ENCODE results near the gene PHKB.

The PHKB gene

DNA sequence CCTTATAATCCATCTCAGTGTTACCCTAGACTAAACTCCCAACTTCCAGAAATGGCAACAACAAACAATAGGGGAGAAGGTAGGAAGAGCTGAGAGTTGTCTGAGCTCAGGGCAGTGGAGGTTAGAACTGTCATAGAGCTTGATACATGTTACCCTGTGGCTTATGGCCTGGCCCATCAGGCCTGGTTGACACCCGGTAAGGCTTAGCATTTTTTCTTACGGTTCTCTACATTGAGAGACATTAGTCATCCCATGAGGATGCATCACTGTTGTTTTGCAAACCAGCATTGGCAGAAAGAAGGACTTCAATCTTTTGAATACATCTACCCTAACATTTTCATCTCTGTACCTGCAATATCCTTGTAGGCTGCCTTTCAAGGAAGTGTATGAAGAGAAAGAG lies 226.6 kb downstream of the PHKB start:
- no peaks in the 10 kb centered on the region for H3K79me1 ChIP-seq (ENCODE audit: low read length)
- no peaks in the 10 kb centered on the region for H3K36me3 ChIP-seq (ENCODE audit: control insufficient read depth, insufficient read depth, low read length)
- H2BK120ac ChIP-seq (ENCODE audit: low read depth, low read length), result no peak overlapping the region
- no peak overlapping the region for H2AK5ac ChIP-seq (ENCODE audit: low read length)
- H3K4me3 ChIP-seq (ENCODE audit: low read length), result no peak overlapping the region
- H3K9ac ChIP-seq (ENCODE audit: low read length), result no peak overlapping the region
- no peak overlapping the region for H2BK15ac ChIP-seq (replicated peaks; ENCODE audit: low read depth)
- no peak overlapping the region for H3K56ac ChIP-seq (ENCODE audit: low read length)
- H3K4me1 ChIP-seq (ENCODE audit: control insufficient read depth, low read depth, low read length), result no peaks in the 10 kb centered on the region
- H4K8ac ChIP-seq (ENCODE audit: low read depth, low read length), result no peak overlapping the region
- H3K79me2 ChIP-seq (ENCODE audit: control insufficient read depth, insufficient read depth, low read length), result no peaks in the 10 kb centered on the region
- no peak overlapping the region for H2BK5ac ChIP-seq (ENCODE audit: low read length)
- DNase-seq, result no peak
- H3K27ac ChIP-seq (ENCODE audit: low read depth, low read length), result no peak overlapping the region
- H4K5ac ChIP-seq (ENCODE audit: low read length), result no peak overlapping the region
- no CpG with 5 or more reads among the region's 2 CpGs for WGBS (ENCODE audit: extremely low coverage, insufficient coverage, low lambda C conversion rate)
- no peak overlapping the region for H3K18ac ChIP-seq (ENCODE audit: low read length)
- H3K4ac ChIP-seq (ENCODE audit: low read depth, low read length), result no peak overlapping the region
- no peak overlapping the region for H3K23ac ChIP-seq (ENCODE audit: low read length)
- H3K4me2 ChIP-seq (ENCODE audit: low read length), result no peak overlapping the region
- H3K27me3 ChIP-seq (ENCODE audit: insufficient read depth, low read length, poor library complexity), result no peaks in the 10 kb centered on the region

DNA sequence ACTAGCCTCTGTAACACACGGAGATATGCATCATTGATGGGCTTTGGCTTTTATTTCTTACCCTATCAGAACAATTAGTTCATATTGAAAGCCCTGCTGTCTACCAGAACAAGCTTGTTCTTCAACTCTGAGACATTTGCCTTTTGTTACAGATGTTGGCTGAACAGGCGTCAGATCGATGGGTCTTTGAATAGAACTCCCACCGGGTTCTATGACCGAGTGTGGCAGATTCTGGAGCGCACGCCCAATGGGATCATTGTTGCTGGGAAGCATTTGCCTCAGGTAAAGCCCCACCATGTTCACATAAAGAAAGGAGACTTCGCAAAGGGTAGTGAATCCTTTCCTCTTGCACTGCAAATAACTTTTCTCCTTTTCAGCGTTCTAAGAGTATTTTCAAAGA lies 232.1 kb downstream of the PHKB start:
- no peaks in the 10 kb centered on the region for H3K4me1 ChIP-seq (ENCODE audit: control insufficient read depth, low read depth, low read length)
- no CpG with 5 or more reads among the region's 9 CpGs for WGBS (ENCODE audit: extremely low coverage, insufficient coverage, low lambda C conversion rate)

DNA sequence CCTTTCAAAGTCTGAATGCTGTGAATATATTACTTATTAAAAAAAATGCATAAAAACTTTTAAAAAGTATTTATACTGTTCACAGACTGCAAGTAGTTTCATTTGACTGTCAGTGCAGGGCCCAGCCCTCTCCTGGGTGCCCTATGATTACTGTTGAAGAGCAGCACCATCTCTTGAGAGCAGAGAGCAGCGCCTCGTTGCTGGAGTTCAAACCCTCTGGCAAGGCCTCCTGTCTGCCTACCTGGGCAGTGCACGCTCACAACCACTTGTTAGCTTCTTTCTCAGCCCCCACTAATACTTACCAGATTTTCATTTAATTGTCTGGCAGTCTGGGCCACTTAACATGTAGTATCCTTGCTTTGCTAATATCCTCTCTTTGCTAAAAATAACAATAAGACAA lies 233.4 kb downstream of the PHKB start:
- DNase-seq, result peak; percentile 49
- no peak overlapping the region for H3K27ac ChIP-seq (ENCODE audit: low read depth, low read length)
- H3K27me3 ChIP-seq (ENCODE audit: insufficient read depth, low read length, poor library complexity), result no peaks in the 10 kb centered on the region
- H3K18ac ChIP-seq (ENCODE audit: low read length), result no peak overlapping the region
- no peak overlapping the region for H3K4ac ChIP-seq (ENCODE audit: low read depth, low read length)
- H3K36me3 ChIP-seq (ENCODE audit: control insufficient read depth, insufficient read depth, low read length), result no peaks in the 10 kb centered on the region
- no peak overlapping the region for H3K4me2 ChIP-seq (ENCODE audit: low read length)
- no CpG with 5 or more reads among the region's 3 CpGs for WGBS (ENCODE audit: extremely low coverage, insufficient coverage, low lambda C conversion rate)
- H3K56ac ChIP-seq (ENCODE audit: low read length), result no peak overlapping the region
- H3K4me1 ChIP-seq (ENCODE audit: control insufficient read depth, low read depth, low read length), result no peaks in the 10 kb centered on the region
- no peaks in the 10 kb centered on the region for H3K79me2 ChIP-seq (ENCODE audit: control insufficient read depth, insufficient read depth, low read length)
- H2BK5ac ChIP-seq (ENCODE audit: low read length), result no peak overlapping the region
- no peak overlapping the region for H3K23ac ChIP-seq (ENCODE audit: low read length)
- no peak overlapping the region for H4K5ac ChIP-seq (ENCODE audit: low read length)
- no peak overlapping the region for H2AK5ac ChIP-seq (ENCODE audit: low read length)
- H3K9ac ChIP-seq (ENCODE audit: low read length), result no peak overlapping the region
- H4K8ac ChIP-seq (ENCODE audit: low read depth, low read length), result no peak overlapping the region
- H3K79me1 ChIP-seq (ENCODE audit: low read length), result no peaks in the 10 kb centered on the region
- H3K4me3 ChIP-seq (ENCODE audit: low read length), result no peak overlapping the region
- H2BK15ac ChIP-seq (replicated peaks; ENCODE audit: low read depth), result no peak overlapping the region
- H2BK120ac ChIP-seq (ENCODE audit: low read depth, low read length), result no peak overlapping the region

More for the DNA sequence above, 232.1 kb downstream of the PHKB start:
- Histone ChIP-seq H3K9ac (ENCODE audit: low read length) (no peak overlapping the region), H2AK5ac (ENCODE audit: low read length) (no peak overlapping the region), H3K18ac (ENCODE audit: low read length) (no peak overlapping the region), H3K56ac (ENCODE audit: low read length) (no peak overlapping the region), H3K79me1 (ENCODE audit: low read length) (no peaks in the 10 kb centered on the region), H3K27me3 (ENCODE audit: insufficient read depth, low read length, poor library complexity) (no peaks in the 10 kb centered on the region), H2BK5ac (ENCODE audit: low read length) (no peak overlapping the region), H3K79me2 (ENCODE audit: control insufficient read depth, insufficient read depth, low read length) (no peaks in the 10 kb centered on the region), H3K36me3 (ENCODE audit: control insufficient read depth, insufficient read depth, low read length) (no peaks in the 10 kb centered on the region), H3K23ac (ENCODE audit: low read length) (no peak overlapping the region), H3K4me3 (ENCODE audit: low read length) (no peak overlapping the region), H3K27ac (ENCODE audit: low read depth, low read length) (no peak overlapping the region), H4K8ac (ENCODE audit: low read depth, low read length) (no peak overlapping the region), H3K4ac (ENCODE audit: low read depth, low read length) (no peak overlapping the region), H2BK120ac (ENCODE audit: low read depth, low read length) (no peak overlapping the region), H3K4me2 (ENCODE audit: low read length) (no peak overlapping the region), H4K5ac (ENCODE audit: low read length) (no peak overlapping the region), H2BK15ac (replicated peaks; ENCODE audit: low read depth) (no peak overlapping the region)
- DNase-seq, result no peak

DNA sequence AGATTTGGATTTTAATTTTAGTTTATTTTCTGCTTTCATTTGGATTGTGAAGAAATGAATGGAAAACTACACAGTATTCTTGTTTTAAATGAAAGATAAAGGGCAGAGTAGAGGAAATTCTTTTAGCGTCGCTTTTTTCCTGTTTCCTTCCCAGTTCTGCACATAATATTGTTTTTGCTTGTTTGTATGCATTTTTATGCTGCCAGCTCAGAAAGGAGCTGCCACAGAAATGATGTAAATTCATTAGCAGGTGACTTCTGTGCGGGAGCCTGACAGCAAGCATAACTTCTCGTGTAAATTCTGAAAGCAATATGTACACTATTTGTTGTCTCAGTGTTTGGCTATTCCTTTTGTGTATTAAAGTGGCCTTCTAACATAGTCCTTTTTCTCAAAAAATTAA lies 234.6 kb downstream of the PHKB start:
- no peak overlapping the region for H4K8ac ChIP-seq (ENCODE audit: low read depth, low read length)
- H3K4ac ChIP-seq (ENCODE audit: low read depth, low read length), result no peak overlapping the region
- no peak overlapping the region for H2AK5ac ChIP-seq (ENCODE audit: low read length)
- H2BK5ac ChIP-seq (ENCODE audit: low read length), result no peak overlapping the region
- H3K56ac ChIP-seq (ENCODE audit: low read length), result no peak overlapping the region
- H3K4me2 ChIP-seq (ENCODE audit: low read length), result no peak overlapping the region
- H3K27me3 ChIP-seq (ENCODE audit: insufficient read depth, low read length, poor library complexity), result no peaks in the 10 kb centered on the region
- no peak overlapping the region for H3K4me3 ChIP-seq (ENCODE audit: low read length)
- no peaks in the 10 kb centered on the region for H3K79me1 ChIP-seq (ENCODE audit: low read length)
- no peak overlapping the region for H3K9ac ChIP-seq (ENCODE audit: low read length)
- H3K4me1 ChIP-seq (ENCODE audit: control insufficient read depth, low read depth, low read length), result no peaks in the 10 kb centered on the region
- H2BK15ac ChIP-seq (replicated peaks; ENCODE audit: low read depth), result no peak overlapping the region
- H3K79me2 ChIP-seq (ENCODE audit: control insufficient read depth, insufficient read depth, low read length), result no peaks in the 10 kb centered on the region
- H3K23ac ChIP-seq (ENCODE audit: low read length), result no peak overlapping the region
- DNase-seq, result no peak
- no peak overlapping the region for H3K27ac ChIP-seq (ENCODE audit: low read depth, low read length)
- no peak overlapping the region for H2BK120ac ChIP-seq (ENCODE audit: low read depth, low read length)
- H3K36me3 ChIP-seq (ENCODE audit: control insufficient read depth, insufficient read depth, low read length), result no peaks in the 10 kb centered on the region
- no peak overlapping the region for H3K18ac ChIP-seq (ENCODE audit: low read length)
- no peak overlapping the region for H4K5ac ChIP-seq (ENCODE audit: low read length)
- no CpG with 5 or more reads among the region's 4 CpGs for WGBS (ENCODE audit: extremely low coverage, insufficient coverage, low lambda C conversion rate)

DNA sequence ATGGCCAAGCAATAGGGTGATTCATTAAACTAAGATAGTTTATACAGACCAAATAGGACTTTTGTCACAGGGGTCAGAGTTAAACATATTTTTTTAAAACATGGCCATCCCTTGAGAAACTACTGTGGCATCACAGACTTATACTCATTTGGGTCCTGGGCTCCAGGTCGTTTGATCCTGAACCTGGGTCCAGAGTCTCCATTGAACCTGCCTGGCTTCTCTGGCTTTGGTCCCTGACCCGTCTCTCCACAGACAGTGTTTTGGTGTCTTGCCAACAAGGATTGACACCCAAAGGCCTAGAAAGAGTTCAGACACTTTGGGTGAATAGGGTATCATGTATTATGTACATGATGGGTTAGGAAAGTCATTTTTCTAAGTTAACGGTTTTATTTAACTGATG lies 236.7 kb downstream of the PHKB start:
- Histone ChIP-seq H3K36me3 (ENCODE audit: control insufficient read depth, insufficient read depth, low read length) (no peaks in the 10 kb centered on the region), H3K23ac (ENCODE audit: low read length) (no peak overlapping the region), H3K9ac (ENCODE audit: low read length) (no peak overlapping the region), H4K8ac (ENCODE audit: low read depth, low read length) (no peak overlapping the region), H2BK120ac (ENCODE audit: low read depth, low read length) (no peak overlapping the region), H4K5ac (ENCODE audit: low read length) (no peak overlapping the region), H3K4ac (ENCODE audit: low read depth, low read length) (no peak overlapping the region), H3K18ac (ENCODE audit: low read length) (no peak overlapping the region), H2BK5ac (ENCODE audit: low read length) (no peak overlapping the region), H3K4me3 (ENCODE audit: low read length) (no peak overlapping the region), H3K79me2 (ENCODE audit: control insufficient read depth, insufficient read depth, low read length) (no peaks in the 10 kb centered on the region), H3K4me2 (ENCODE audit: low read length) (no peak overlapping the region), H2AK5ac (ENCODE audit: low read length) (no peak overlapping the region), H3K27ac (ENCODE audit: low read depth, low read length) (no peak overlapping the region), H3K4me1 (ENCODE audit: control insufficient read depth, low read depth, low read length) (no peaks in the 10 kb centered on the region), H3K56ac (ENCODE audit: low read length) (no peak overlapping the region), H3K79me1 (ENCODE audit: low read length) (no peaks in the 10 kb centered on the region), H2BK15ac (replicated peaks; ENCODE audit: low read depth) (no peak overlapping the region), H3K27me3 (ENCODE audit: insufficient read depth, low read length, poor library complexity) (no peaks in the 10 kb centered on the region)
- no CpG with 5 or more reads among the region's 3 CpGs for WGBS (ENCODE audit: extremely low coverage, insufficient coverage, low lambda C conversion rate)
- no peak for DNase-seq

DNA sequence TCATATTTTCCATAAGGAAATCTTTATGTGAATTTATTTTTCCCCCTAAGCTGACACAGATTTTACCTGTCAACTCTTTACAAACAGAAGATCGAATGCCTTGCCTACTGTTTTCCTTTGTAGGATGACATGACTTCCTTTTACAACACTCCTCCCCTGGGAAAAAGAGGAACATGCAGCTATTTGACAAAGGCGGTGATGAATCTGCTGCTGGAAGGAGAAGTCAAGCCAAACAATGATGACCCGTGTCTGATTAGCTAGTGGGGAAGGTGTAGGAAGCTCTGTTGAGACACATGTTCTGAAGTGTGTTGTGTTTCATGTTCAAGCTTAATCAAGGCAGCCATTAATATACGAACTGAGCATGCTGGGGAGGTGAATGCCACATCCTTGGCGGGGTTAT lies 238.0 kb downstream of the PHKB start:
- H2AK5ac ChIP-seq (ENCODE audit: low read length), result no peak overlapping the region
- no peak overlapping the region for H3K4me3 ChIP-seq (ENCODE audit: low read length)
- H3K79me2 ChIP-seq (ENCODE audit: control insufficient read depth, insufficient read depth, low read length), result no peaks in the 10 kb centered on the region
- H3K4me2 ChIP-seq (ENCODE audit: low read length), result no peak overlapping the region
- H3K36me3 ChIP-seq (ENCODE audit: control insufficient read depth, insufficient read depth, low read length), result no peaks in the 10 kb centered on the region
- no peak overlapping the region for H3K27ac ChIP-seq (ENCODE audit: low read depth, low read length)
- no peak overlapping the region for H3K9ac ChIP-seq (ENCODE audit: low read length)
- no peak overlapping the region for H3K18ac ChIP-seq (ENCODE audit: low read length)
- no CpG with 5 or more reads among the region's 5 CpGs for WGBS (ENCODE audit: extremely low coverage, insufficient coverage, low lambda C conversion rate)
- no peak overlapping the region for H2BK5ac ChIP-seq (ENCODE audit: low read length)
- H3K4ac ChIP-seq (ENCODE audit: low read depth, low read length), result no peak overlapping the region
- H3K4me1 ChIP-seq (ENCODE audit: control insufficient read depth, low read depth, low read length), result no peaks in the 10 kb centered on the region
- no peaks in the 10 kb centered on the region for H3K27me3 ChIP-seq (ENCODE audit: insufficient read depth, low read length, poor library complexity)
- H2BK120ac ChIP-seq (ENCODE audit: low read depth, low read length), result no peak overlapping the region
- no peak overlapping the region for H4K5ac ChIP-seq (ENCODE audit: low read length)
- no peak overlapping the region for H3K56ac ChIP-seq (ENCODE audit: low read length)
- no peak overlapping the region for H4K8ac ChIP-seq (ENCODE audit: low read depth, low read length)
- DNase-seq, result no peak
- no peak overlapping the region for H2BK15ac ChIP-seq (replicated peaks; ENCODE audit: low read depth)
- no peak overlapping the region for H3K23ac ChIP-seq (ENCODE audit: low read length)
- H3K79me1 ChIP-seq (ENCODE audit: low read length), result no peaks in the 10 kb centered on the region

Data from mesendoderm (in vitro differentiated cells).